Cardiac muscle cell (in vitro differentiated cells and primary cell): ENCODE results near the gene IL19. TPM values are rescaled to one million over a fixed set of nuclear protein-coding genes. Genes with fewer than 3 reads are reported as not detected.

Experiments
- DNase-seq, 2 donors: peaks; one replicate each; pipeline versions ENCODE4 v3.0.0 to v3.0.0-alpha.2; 2010 to 2017; ENCODE audit warnings: low read depth in 1 of 2, low spot score in 1 of 2
- H3K27ac ChIP-seq: fragments of 200-600 bp; sonication (generic); 2 replicates; pipeline ENCODE4 v1.5.1; 2016
- H3K27me3 ChIP-seq: fragments of 200-600 bp; sonication (generic); 2 replicates; pipeline ENCODE4 v1.6.0; 2016; ENCODE audit warnings: control low read depth
- H3K36me3 ChIP-seq: fragments of 200-600 bp; sonication (generic); 2 replicates; pipeline ENCODE4 v1.5.1; 2016; ENCODE audit warnings: control low read depth
- H3K4me1 ChIP-seq: fragments of 200-600 bp; sonication (generic); 2 replicates; pipeline ENCODE4 v1.8.1; 2017; ENCODE audit warnings: low read depth, mild to moderate bottlenecking, mixed run types
- H3K4me3 ChIP-seq: fragments of 200-600 bp; sonication (generic); 2 replicates; pipeline ENCODE4 v1.5.1; 2016; ENCODE audit warnings: mild to moderate bottlenecking
- H3K9me3 ChIP-seq: fragments of 200-600 bp; sonication (generic); 2 replicates; pipeline ENCODE4 v1.5.1; 2017; ENCODE audit warnings: low read depth, mild to moderate bottlenecking, control low read depth
- polyA plus RNA-seq: library from polyadenylated mRNA; unstranded; fragments of >200 nt; fragmentation: Nextera tagmentation; extraction: Ambion mirVana; gene quantifications from 2 replicates; pipeline ENCODE4 v1.2.1, GENCODE V29; 2016
- total RNA-seq: library from RNA; depleted of rRNA; stranded (reverse); fragments of >200 nt; gene quantifications from 2 replicates; pipeline ENCODE4 v1.2.3, GENCODE V29; 2016
- TF ChIP-seq, protein P1 (sequence below): IDR thresholded peaks from 2 replicates; pipeline ENCODE4 v1.5.1; 2012; ENCODE audit warnings: low read depth, mild to moderate bottlenecking, low read length

IL19 gene
- total and polyA plus RNA-seq, 2 experiments from 2014 or later: not detected

DNA sequence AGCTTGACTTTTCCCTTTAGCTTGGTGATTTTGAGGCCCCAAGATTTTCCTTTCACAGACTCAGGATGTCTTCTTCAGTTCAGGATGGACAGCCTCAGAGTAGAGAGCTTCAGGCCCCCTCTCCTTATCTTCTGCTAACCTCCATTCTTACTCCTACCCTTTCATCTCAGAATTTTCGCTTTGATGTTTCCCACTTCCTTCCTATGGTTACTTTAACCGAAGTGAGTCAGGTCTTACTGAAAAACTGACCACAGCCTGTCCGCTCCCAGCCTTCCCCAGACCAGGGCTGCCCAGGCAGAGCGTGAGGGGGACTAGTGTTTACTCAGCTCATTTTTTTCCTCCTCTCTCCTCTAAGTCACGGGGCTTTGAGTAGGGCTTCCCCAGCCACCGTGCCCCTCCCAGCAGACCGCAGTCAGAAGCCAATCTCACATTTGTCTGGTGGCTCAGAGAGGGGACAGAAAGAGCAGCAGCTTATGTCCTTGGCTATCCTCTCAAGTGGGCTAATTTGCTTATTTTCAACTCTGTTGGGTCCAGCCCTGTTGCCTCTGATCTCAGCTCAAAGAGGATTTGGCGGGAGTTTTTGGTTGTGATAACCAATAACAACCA lies 4.2 kb upstream of the IL19 start:
- Histone ChIP-seq H3K4me1 (no peaks in the 10 kb centered on the region), H3K4me3 (no peak overlapping the region), H3K9me3 (no peaks in the 10 kb centered on the region), H3K36me3 (no peaks in the 10 kb centered on the region), H3K27ac (no peak overlapping the region), H3K27me3 (no peaks in the 10 kb centered on the region)
- DNase-seq: peak; percentile 33 to 82
- TF ChIP-seq, protein P1, sequence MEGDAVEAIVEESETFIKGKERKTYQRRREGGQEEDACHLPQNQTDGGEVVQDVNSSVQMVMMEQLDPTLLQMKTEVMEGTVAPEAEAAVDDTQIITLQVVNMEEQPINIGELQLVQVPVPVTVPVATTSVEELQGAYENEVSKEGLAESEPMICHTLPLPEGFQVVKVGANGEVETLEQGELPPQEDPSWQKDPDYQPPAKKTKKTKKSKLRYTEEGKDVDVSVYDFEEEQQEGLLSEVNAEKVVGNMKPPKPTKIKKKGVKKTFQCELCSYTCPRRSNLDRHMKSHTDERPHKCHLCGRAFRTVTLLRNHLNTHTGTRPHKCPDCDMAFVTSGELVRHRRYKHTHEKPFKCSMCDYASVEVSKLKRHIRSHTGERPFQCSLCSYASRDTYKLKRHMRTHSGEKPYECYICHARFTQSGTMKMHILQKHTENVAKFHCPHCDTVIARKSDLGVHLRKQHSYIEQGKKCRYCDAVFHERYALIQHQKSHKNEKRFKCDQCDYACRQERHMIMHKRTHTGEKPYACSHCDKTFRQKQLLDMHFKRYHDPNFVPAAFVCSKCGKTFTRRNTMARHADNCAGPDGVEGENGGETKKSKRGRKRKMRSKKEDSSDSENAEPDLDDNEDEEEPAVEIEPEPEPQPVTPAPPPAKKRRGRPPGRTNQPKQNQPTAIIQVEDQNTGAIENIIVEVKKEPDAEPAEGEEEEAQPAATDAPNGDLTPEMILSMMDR: no peak

DNA sequence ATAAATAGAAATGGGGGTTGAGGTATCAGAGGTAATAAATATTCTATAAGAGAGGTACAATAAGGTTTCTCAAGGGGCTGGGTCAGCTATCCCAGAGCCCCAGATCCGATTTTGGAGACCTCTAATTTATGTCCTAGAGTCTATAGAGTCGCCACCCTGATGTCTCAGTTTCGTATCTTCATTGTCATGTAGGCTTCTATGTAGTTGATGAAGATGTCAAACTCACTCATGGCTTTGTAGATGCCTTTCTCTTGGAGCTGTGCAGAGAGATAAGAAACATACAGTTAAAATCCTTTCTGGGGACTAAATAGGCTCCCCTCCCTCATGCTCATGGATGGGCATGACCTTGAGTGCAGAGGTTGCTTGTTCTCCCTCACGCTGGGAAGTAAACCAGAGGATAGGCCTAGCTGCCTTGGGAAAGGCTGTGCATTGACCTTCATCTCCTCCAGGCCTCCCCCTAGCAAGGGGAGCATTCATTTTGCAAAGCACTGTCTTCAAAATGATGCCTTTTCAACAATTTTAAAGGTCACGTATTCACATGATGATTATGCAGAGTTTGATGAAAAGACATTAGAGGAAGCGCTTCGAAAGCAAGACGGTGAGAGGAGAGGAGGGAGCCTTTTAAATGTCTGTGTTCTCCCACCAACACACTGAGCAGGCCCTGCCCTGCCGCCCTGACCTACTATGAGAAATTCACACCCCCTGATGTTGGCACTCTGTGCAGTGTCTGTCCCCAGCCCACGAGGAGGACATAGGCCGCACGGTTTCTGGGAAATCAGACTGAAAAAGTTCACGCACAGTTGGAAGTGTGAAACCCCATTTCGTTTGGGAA lies 1.9 kb upstream of the IL19 start:
- Histone ChIP-seq H3K4me1 (no peaks in the 10 kb centered on the region), H3K36me3 (no peaks in the 10 kb centered on the region), H3K27me3 (no peaks in the 10 kb centered on the region), H3K4me3 (no peak overlapping the region), H3K9me3 (no peaks in the 10 kb centered on the region), H3K27ac (no peak overlapping the region)
- TF ChIP-seq, protein P1: no peak
- no peak for DNase-seq

DNA sequence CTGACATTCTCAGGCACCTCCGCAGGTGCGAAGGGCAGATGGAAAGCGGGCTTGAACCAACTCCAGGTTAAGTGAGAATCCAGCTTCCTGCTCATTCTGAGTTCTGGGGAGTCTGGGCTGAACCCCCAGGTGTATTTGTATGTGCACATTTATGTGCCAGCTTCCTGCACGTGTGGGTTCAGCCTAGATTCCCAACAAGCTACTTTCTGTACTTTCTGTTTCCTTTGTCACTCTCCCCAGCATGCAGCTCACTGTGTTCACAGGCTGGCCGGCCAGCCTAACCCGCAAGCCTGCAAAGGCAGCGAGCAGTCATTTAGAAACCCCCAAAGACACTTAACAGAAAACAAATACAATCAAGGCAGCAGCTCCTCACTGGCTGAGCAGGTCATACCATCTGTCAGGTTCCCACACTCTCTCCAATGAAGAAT lies 1.3 kb upstream of the IL19 start:
- Histone ChIP-seq H3K36me3 (no peaks in the 10 kb centered on the region), H3K27ac (no peak overlapping the region), H3K27me3 (no peaks in the 10 kb centered on the region), H3K4me3 (no peak overlapping the region), H3K4me1 (no peaks in the 10 kb centered on the region), H3K9me3 (no peaks in the 10 kb centered on the region)
- TF ChIP-seq, protein P1: no peak
- no peak for DNase-seq

DNA sequence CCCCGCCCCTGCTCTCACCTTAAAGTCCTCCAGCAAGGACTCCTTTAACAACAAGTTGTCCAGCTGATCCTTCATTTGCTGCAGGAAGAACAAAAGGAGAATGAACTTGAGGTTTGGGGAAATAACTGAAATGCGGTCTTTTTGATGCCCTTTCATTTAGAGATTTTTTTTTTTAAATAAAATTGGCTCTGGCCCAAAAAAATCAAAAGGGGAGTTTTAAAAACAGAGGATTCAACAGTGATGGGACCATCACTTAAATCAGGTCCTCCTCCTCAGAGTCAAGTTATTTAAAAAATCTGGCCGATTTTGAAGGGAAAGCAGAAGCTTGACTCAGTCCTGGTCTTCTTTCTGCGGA lies 742 bp downstream of the IL19 start:
- H3K27me3 ChIP-seq: no peaks in the 10 kb centered on the region
- no peaks in the 10 kb centered on the region for H3K36me3 ChIP-seq
- TF ChIP-seq, protein P1: no peak
- H3K27ac ChIP-seq: no peak overlapping the region
- H3K4me1 ChIP-seq: no peaks in the 10 kb centered on the region
- H3K4me3 ChIP-seq: no peak overlapping the region
- no peaks in the 10 kb centered on the region for H3K9me3 ChIP-seq
- no peak for DNase-seq

DNA sequence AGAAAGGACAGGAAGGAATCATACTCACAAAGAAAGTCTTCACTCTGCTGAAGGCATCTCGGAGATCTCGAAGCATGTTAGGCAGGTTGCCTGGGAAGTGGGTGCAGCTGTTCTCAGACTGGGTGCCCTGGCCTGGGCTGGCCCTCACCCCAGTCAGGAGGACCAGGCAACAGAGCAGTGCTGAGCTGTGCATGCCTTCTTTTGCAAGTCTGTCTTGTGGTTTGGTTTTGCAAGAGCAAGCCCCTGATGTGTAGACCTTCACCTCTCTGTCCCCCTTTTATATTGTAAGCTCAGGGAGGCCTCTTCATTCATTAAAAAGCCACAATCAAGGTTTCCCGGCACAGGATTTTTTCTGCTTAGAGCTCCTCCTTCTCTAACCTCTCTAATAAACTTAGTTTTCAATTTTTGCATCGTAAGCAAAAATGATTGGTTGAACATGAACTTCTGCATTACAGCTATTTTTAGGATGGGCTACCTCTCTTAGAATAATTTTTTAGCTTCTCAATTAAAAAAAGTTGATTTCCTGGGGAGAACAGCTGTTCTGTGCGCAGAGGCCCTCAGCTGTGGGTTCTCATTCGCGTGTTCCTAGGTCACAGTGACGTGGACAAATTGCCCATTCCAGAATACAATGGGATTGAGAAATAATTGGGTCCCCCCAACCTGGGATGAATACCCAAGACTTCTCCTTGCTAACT lies 1.8 kb downstream of the IL19 start, which contains the start of gene IL10:
Gene IL10, minus strand, starts transcription at position 252 of the 695 bp plus-strand sequence. Its CDS starts 59 bp downstream, at position 193.
- TF ChIP-seq, protein P1: no peak
- no peak within 1 kb of the TSS for H3K4me3 ChIP-seq
- no peak for DNase-seq
- no peaks in the 10 kb centered on the region for H3K36me3 ChIP-seq
- H3K27me3 ChIP-seq: no peaks in the 10 kb centered on the region
- H3K4me1 ChIP-seq: no peaks in the 10 kb centered on the region
- no peak within 1 kb of the TSS for H3K27ac ChIP-seq
- no peaks in the 10 kb centered on the region for H3K9me3 ChIP-seq
